HG03460 (cell line): ENCODE data around the gene FAM120A.
A peak's percentile ranks its signal among the peaks of the same experiment; 100 is the strongest.

Experiments
- ATAC-seq: cut with Tn5 transposase; IDR thresholded peaks from one replicate; pipeline ENCODE4 v1.9.1; 2021; ENCODE audit not compliant: unreplicated experiment

Gene FAM120A

GRCh38 chr9:93546356-93546755, 94.9 kb downstream of the FAM120A start:
- no peak for ATAC-seq

DNA sequence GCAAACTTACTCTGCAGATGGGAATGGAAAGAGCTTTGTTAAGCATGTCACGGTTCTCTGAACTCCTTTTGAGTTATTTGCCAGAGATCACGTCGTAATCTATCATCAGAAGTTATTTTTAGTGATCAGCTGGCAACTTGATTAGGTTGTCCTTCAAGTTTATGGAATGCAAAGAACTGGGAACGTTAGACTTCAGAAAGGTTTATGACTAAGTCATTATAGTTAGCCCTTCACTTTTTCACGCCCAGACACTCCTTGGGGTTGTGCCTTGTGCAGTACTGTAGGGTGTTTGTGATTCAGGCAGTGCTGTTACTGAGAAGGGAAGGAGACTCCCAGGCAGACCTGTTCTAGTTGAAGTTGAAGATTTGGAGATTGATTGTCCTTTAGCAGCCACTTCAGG, 98.1 kb downstream of the FAM120A start:
- ATAC-seq: no peak

GRCh38 chr9:93552923-93553322, 101.4 kb downstream of the FAM120A start:
- ATAC-seq: no peak

GRCh38 chr9:93555370-93555769, 103.9 kb downstream of the FAM120A start:
- no peak for ATAC-seq

GRCh38 chr9:93557366-93558137, 106.1 kb downstream of the FAM120A start:
- ATAC-seq: no peak

GRCh38 chr9:93558503-93558902, 107.0 kb downstream of the FAM120A start:
- no peak for ATAC-seq

- ATAC-seq: no peak
Observed at GRCh38 chr9:93560991-93561390, 109.5 kb downstream of the FAM120A start.

GRCh38 chr9:93562157-93562556, 110.7 kb downstream of the FAM120A start:
- no peak for ATAC-seq

GRCh38 chr9:93565089-93565488, 113.6 kb downstream of the FAM120A start:
- no peak for ATAC-seq

DNA sequence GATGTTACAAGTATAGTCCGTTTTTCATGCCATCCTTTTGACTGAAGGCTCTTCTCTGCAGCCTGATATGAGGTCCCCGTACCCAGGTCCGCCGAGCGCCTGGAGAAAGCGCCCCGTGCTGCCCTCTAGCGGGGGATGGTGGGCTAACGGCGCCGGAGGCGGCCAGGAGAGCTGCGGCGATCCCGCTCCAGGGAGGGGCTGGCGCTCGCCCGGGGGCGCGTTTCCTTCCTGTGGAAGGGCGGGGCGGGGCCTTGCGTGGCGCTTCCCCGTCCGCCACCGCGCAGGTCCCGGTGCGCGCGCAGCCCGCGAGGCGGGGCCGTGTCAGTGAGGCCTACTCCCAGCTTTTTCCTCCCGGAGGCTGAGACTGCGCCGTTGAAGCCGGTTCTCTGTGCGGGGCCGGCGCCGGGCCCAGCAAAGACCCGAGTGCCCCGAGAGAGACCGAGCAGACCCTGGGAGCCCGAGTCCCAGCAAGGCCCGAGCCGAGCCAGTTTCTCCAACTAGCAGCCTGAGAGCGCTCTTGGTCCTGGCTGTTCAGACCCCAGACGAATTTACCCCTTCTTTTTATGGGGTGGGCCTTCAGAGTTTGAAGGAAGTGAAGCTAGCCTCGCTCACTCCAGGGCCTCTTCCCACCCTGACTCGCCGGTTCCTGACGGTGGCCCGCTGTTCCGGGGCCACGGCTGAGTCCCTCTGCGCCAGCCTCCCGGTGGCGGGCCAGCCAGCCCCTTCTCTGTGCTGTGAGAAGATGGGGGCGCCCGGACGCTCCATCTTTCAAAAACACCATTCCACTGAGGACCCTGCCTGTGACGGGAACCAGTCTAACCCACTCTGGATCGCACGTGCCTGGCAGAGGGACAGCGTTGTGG, 115.2 kb downstream of the FAM120A start:
- peak; percentile 78 for ATAC-seq

DNA sequence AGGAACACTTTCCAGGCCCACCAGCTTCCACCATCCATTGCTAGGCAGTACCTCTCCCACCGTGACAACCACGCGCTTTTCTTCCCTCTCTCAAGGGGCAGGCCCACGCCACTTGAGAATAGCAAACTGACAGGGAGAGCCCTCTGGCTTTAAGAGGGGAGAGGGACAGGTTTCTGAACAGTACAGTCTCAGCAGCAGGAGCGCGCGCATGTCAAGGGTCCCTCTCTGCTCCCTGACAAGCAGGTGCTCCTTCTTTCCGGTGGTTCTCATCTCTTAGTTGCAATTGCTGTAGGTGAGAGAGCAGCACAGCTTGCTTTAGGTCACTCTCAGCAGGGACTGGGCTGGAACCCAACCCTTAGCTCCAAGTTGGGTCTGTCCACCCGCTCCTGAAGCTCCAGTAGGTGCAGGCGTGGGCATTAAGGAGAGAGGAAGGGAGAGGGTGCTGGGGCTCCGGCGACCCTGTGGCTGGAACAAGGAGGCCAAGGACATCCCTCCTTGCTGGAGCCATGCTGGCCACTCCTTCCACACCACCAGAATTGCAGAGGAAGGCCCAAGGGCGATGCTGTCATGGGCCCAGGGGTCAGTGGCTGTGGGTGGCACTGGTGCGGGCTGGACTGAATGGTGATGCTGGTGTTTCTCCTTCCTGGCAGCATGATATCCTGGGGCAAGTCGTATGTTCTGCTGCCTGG, 115.9 kb downstream of the FAM120A start:
- peak; percentile 6 for ATAC-seq

- no peak for ATAC-seq
Observed at GRCh38 chr9:93568169-93568568, 116.7 kb downstream of the FAM120A start.

DNA sequence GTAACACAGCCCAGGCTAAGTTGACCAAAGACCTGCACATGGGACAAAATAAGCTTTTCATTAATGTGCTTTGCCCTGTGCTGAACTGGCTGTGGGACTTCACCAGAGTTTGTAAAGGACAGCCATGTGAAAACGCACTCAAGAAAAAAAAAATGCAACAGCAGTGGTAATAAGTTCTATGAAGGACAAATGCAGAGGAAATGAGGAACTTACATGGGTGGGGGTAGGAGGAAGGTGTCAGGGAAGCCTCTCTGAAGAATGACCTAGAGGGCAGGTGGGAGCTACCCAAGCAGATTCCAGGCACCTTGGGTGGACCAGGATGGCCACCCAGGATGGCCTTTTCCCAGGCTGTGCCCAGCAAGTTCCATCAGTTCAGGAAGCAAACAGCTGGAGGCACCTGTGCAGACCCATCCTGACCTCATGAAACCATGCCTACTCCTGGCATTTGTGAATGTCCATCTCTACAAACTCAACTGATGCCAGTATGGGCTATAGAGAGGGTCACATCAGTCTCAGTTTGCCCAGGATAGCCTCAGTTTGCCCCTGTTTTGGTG, 118.2 kb downstream of the FAM120A start:
- ATAC-seq: no peak

GRCh38 chr9:93572221-93572620, 120.7 kb downstream of the FAM120A start:
- no peak for ATAC-seq

DNA sequence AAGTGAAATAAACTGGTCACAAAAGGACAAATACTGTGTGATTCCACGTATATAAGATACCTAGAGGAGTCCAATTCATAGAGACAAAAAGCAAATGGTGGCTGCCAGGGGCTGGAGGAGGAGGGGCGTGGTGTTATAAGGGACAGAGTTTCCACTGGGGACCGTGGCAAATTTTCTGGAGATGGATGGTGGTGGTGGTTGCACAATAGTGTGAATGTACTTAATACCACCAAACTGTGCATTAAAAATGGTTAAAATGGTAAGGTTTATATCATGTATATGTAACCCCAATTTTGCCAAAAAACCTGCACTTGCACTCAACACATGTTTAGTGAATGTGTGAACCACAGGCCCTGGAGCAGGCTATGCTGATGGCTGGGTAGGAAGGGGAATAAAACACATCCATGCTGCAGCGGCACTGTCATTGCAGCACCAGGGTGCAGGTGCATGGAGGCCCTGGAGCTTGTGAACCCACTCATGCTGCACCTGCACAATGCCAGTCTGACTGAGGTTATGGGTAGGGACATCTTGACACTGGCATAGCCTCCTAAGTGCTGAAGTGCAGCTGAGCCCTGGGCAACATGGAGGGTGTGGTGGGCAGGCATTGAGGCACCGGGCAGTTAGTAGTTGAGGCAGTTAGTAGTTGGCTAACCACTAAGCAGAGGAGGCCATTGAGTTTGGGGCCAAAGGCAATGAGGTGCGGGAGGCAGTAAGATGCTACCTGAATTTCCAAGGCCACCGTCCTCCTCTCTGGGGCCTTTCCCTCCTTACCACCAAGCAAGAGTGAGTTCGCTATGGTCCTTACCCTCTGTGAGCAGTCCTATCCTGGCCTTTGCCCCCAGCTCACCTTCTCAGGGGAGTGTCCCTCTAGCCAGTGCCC, 121.4 kb downstream of the FAM120A start:
- no peak for ATAC-seq

DNA sequence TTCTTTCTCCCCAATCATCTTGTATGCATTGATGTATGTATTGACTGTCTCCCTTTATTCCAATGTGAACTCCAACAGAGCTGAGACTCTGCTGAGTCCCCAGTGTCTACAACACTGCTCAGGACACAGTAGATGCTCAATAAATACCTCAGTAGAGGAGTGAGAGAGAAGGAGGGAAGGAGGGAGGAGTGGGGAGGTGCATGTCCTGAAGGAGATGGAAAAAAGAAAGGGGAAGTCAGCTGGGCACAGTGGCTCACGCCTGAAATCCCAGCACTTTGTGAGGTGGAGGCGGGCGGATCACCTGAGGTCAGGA, 122.0 kb downstream of the FAM120A start:
- no peak for ATAC-seq

- no peak for ATAC-seq
Observed at GRCh38 chr9:93574091-93574899, 122.8 kb downstream of the FAM120A start.

DNA sequence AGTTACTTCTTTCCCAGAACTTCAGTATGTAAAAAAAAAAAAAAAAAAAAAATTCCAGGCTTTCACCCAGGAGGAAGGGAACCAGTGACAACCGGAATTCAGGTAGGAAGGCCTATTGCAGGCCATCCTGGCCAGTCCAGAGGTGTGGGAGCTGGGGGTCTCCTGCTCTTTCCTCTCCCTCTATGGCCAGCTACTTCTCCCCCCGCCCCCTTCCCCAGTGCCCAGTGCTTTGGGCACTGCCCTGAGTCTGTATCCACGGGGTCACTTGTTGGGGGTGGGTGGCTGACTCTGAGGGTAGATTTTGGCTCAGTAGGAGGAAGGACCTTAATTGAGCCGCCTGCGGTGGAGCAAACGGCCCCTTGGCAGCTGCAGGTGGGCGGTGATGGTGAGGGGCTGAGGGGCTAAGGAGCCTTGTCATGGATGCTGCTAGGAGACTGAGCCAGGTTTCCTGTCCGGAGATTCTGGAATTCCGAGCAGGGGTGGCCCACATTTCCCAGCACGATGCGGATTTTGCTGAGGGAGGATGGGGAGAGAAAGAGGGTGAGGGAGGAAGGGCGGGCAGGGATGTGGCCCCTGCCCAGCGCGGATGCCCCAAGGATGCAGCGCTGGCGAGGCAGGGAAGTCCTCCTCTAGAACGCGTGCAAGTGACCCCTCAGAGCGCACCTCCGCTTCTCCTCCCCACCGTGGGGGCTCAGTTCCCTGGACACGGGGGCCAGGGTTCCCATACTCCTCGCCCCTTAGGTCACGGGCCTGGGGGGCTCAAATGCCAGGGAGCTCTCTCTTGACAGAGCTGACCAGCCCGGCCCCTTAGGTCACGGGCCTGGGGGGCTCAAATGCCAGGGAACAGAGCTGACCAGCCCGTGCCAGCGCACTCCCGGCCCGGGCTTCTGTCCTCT, 123.7 kb downstream of the FAM120A start:
- ATAC-seq: no peak

DNA sequence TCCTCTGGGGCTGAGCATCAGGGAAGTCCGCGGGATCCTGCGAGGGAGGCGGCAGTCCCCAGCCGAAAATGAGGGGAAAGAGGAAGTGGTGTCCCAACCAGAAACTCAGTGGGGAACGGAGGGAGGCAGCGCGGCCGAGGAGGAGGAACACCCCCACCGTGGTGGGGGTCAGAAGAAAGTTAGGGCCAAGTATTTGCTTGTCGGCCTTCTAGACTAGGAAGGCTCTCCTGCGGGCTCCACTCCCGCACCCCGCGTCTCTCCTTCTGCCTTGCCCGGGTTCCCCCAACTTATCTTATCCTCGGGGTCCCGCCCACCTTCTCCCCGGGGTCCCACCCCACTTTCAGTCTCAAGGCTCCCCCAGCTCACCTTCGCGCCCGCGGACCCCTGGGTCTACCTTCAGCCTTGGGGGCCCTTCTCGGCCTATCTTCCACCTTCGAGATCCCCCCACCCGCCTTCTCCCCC, 124.3 kb downstream of the FAM120A start:
- peak; percentile 44 for ATAC-seq
